IMR-90 (cell line): Measurements from ENCODE around the gene GUCD1. TPM values are rescaled to one million over a fixed set of nuclear protein-coding genes. Genes with fewer than 3 reads are reported as not detected.

Source experiments
- ATAC-seq: fragments of 200-7000 bp; cut with Tn5 transposase; 2 replicates; pipeline ENCODE4 v1.9.1; 2020; ENCODE audit warnings: low read depth, mild to moderate bottlenecking, moderate library complexity
- BruUV-seq: library from RNA; stranded (reverse); fragments of 400-500 nt; replicated peaks from 2 replicates; lab custom pipeline; 2021; lab: Mats Ljungman, UMichigan
- CTCF ChIA-PET: fragments of 300-600 bp; formaldehyde crosslinking; extraction: SDS; loops from one replicate; lab custom pipeline; 2021; ENCODE audit warnings: antibody characterized with exemption; lab: Yijun Ruan, JAX
- POLR2A ChIA-PET: fragments of 300-600 bp; sonication (Branson Sonifier 250); formaldehyde crosslinking; loops from one replicate; lab custom pipeline; 2022; ENCODE audit warnings: antibody characterized with exemption; ENCODE audit not compliant: unreplicated experiment; lab: Charles Lee
- DNase-seq: peaks from one replicate; pipeline ENCODE4 v3.0.0; 2013
- H2AFZ ChIP-seq: replicated peaks from 2 replicates; pipeline ENCODE3; 2013; ENCODE audit warnings: low read length, mild to moderate bottlenecking; ENCODE audit not compliant: poor library complexity
- H2AK5ac ChIP-seq: 2 replicates; pipeline ENCODE4 v1.6.1; 2013; ENCODE audit warnings: low read depth, low read length, inconsistent platforms
- H2AK9ac ChIP-seq: replicated peaks from 2 replicates; pipeline ENCODE3; 2013; ENCODE audit warnings: mild to moderate bottlenecking, low read depth, low read length, moderate library complexity; ENCODE audit not compliant: poor library complexity
- H2BK120ac ChIP-seq: 2 replicates; pipeline ENCODE4 v1.6.1; 2013; ENCODE audit warnings: low read depth, low read length, inconsistent platforms
- H2BK15ac ChIP-seq: 3 replicates; pipeline ENCODE4 v1.6.1; 2013; ENCODE audit warnings: low read depth, low read length, inconsistent platforms
- H2BK20ac ChIP-seq: 2 replicates; pipeline ENCODE4 v1.6.1; 2013; ENCODE audit warnings: low read depth, mild to moderate bottlenecking, inconsistent platforms, low read length, moderate library complexity
- H2BK5ac ChIP-seq: 2 replicates; pipeline ENCODE4 v1.6.1; 2013; ENCODE audit warnings: mild to moderate bottlenecking, low read depth, low read length, inconsistent platforms; ENCODE audit not compliant: poor library complexity, severe bottlenecking
- H3K14ac ChIP-seq: replicated peaks from 2 replicates; pipeline ENCODE4 v1.6.1; 2013; ENCODE audit warnings: low read depth, low read length, inconsistent platforms
- H3K18ac ChIP-seq: 2 replicates; pipeline ENCODE4 v1.6.1; 2013; ENCODE audit warnings: low read depth, low read length, control low read depth
- H3K23ac ChIP-seq: 2 replicates; pipeline ENCODE4 v1.6.1; 2013; ENCODE audit warnings: low read depth, low read length, inconsistent platforms
- H3K27ac ChIP-seq: 2 replicates; pipeline ENCODE4 v1.5.1; 2013; ENCODE audit warnings: mild to moderate bottlenecking, control low read depth, low read length; ENCODE audit not compliant: insufficient read depth
- H3K27me3 ChIP-seq: 2 replicates; pipeline ENCODE4 v1.6.1; 2013; ENCODE audit warnings: low read length; ENCODE audit not compliant: control insufficient read depth, insufficient read depth
- H3K36me3 ChIP-seq: 2 replicates; pipeline ENCODE4 v1.6.1; 2013; ENCODE audit warnings: low read length, mixed read lengths; ENCODE audit not compliant: control insufficient read depth, insufficient read depth
- H3K4ac ChIP-seq: 2 replicates; pipeline ENCODE4 v1.6.1; 2013; ENCODE audit warnings: low read depth, low read length, inconsistent platforms
- H3K4me1 ChIP-seq: 2 replicates; pipeline ENCODE4 v1.6.1; 2013; ENCODE audit warnings: low read length, mixed read lengths; ENCODE audit not compliant: control insufficient read depth, insufficient read depth
- H3K4me2 ChIP-seq: 2 replicates; pipeline ENCODE4 v1.6.1; 2013; ENCODE audit warnings: low read depth, mild to moderate bottlenecking, control low read depth, low read length, moderate library complexity
- H3K4me3 ChIP-seq: 2 replicates; pipeline ENCODE4 v1.5.1; 2013; ENCODE audit warnings: low read depth, mild to moderate bottlenecking, control low read depth, low read length, moderate library complexity; ENCODE audit not compliant: insufficient read depth
- H3K56ac ChIP-seq: 2 replicates; pipeline ENCODE4 v1.6.1; 2013; ENCODE audit warnings: low read length, inconsistent platforms; ENCODE audit not compliant: insufficient read depth; ENCODE audit errors: extremely low read depth
- H3K79me1 ChIP-seq, 2 experiments: 2 replicates each; pipeline ENCODE4 v1.6.1; 2013; ENCODE audit warnings: low read length in 2 of 2, inconsistent platforms in 1 of 2, low read depth in 1 of 2
- H3K9ac ChIP-seq: 2 replicates; pipeline ENCODE4 v1.6.1; 2013; ENCODE audit warnings: low read depth, low read length, control low read depth
- H3K9me1 ChIP-seq: 2 replicates; pipeline ENCODE4 v1.6.1; 2013; ENCODE audit warnings: low read length, inconsistent platforms; ENCODE audit not compliant: insufficient read depth
- H3K9me3 ChIP-seq: 2 replicates; pipeline ENCODE4 v1.6.1; 2013; ENCODE audit warnings: low read length; ENCODE audit not compliant: control insufficient read depth, insufficient read depth
- H4K20me1 ChIP-seq: 2 replicates; pipeline ENCODE4 v1.6.1; 2013; ENCODE audit warnings: low read length, inconsistent platforms; ENCODE audit not compliant: insufficient read depth
- H4K5ac ChIP-seq: 2 replicates; pipeline ENCODE4 v1.6.1; 2013; ENCODE audit warnings: mild to moderate bottlenecking, low read depth, low read length, control low read depth
- H4K8ac ChIP-seq, 2 experiments: 2 replicates each; pipeline ENCODE4 v1.6.1; 2013; ENCODE audit warnings: low read depth in 2 of 2, low read length in 2 of 2, control low read depth in 1 of 2, inconsistent platforms in 1 of 2
- H4K91ac ChIP-seq: 2 replicates; pipeline ENCODE4 v1.6.1; 2013; ENCODE audit warnings: low read depth, low read length, inconsistent platforms; ENCODE audit not compliant: insufficient read depth
- CHD1 ChIP-seq: IDR thresholded peaks from 2 replicates; pipeline ENCODE4 v1.6.1; 2012; ENCODE audit warnings: low read depth, low read length, improper control_type of control experiment
- MAFK ChIP-seq: IDR thresholded peaks from 2 replicates; pipeline ENCODE4 v1.6.1; 2012; ENCODE audit warnings: low read depth, low read length, improper control_type of control experiment
- MAZ ChIP-seq: IDR thresholded peaks from 2 replicates; pipeline ENCODE4 v1.6.1; 2012; ENCODE audit warnings: low read depth, mild to moderate bottlenecking, low read length, improper control_type of control experiment, moderate library complexity, borderline replicate concordance
- POLR2A ChIP-seq: IDR thresholded peaks from 2 replicates; pipeline ENCODE4 v1.6.1; 2012; ENCODE audit warnings: mild to moderate bottlenecking, low read depth, low read length
- RAD21 ChIP-seq: IDR thresholded peaks from 2 replicates; pipeline ENCODE4 v1.6.1; 2012; ENCODE audit warnings: low read length, improper control_type of control experiment
- RFX5 ChIP-seq: IDR thresholded peaks from 2 replicates; pipeline ENCODE4 v1.8.0; 2012; ENCODE audit warnings: low read depth, mild to moderate bottlenecking, low read length, moderate library complexity
- SMC3 ChIP-seq: fragments of 150-350 bp; IDR thresholded peaks from 2 replicates; pipeline ENCODE4 v1.6.1; 2016; ENCODE audit warnings: low read depth, mild to moderate bottlenecking, antibody characterized with exemption, low read length, moderate library complexity
- WGBS, 2 experiments: methylation state at CpG; one replicate each; pipeline versions ENCODE4 v1.1.5 to v1.1.7; 2013; ENCODE audit warnings: missing lambda C conversion rate in 2 of 2; ENCODE audit not compliant: insufficient read length in 1 of 2; ENCODE audit errors: extremely low coverage in 2 of 2; 5-methylcytosine and 5-hydroxymethylcytosine counted together
- dilution Hi-C: fragments of 300-500 bp; cut with HindIII; formaldehyde crosslinking; loops from one replicate; pipeline ENCODE4 v1.14.3; 2018; ENCODE audit warnings: low sequenced_read_pairs; ENCODE audit not compliant: unreplicated experiment
- in situ Hi-C: fragments of 300-500 bp; cut with MboI; formaldehyde crosslinking; loops from 3 replicates; pipeline ENCODE4 v1.14.3; 2019; ENCODE audit warnings: low sequenced_read_pairs, inconsistent platforms, mixed read lengths
- intact Hi-C: fragments of 100-400 bp; cut with micrococcal nuclease; formaldehyde crosslinking; loops from 2 replicates; pipeline ENCODE4 v1.10.0; 2022
- polyA plus RNA-seq, 3 experiments: library from polyadenylated mRNA; depleted of rRNA; stranded (reverse); fragments of >200 nt; gene quantifications; 2 replicates each; pipeline ENCODE4 v1.2.3, GENCODE V29; 2012; ENCODE audit warnings: low replicate concordance in 1 of 3
- total RNA-seq: library from RNA; depleted of rRNA; stranded (reverse); fragments of >200 nt; gene quantifications from 2 replicates; pipeline ENCODE4 v1.2.3, GENCODE V29; 2012
- TF ChIP-seq, protein P1 (sequence below): fragments of 150-350 bp; IDR thresholded peaks from 2 replicates; pipeline ENCODE4 v1.6.1; 2016; ENCODE audit warnings: low read depth, mild to moderate bottlenecking, low read length, moderate library complexity, borderline replicate concordance
- TF ChIP-seq, protein P2 (sequence below): conservative IDR thresholded peaks from 2 replicates; pipeline ENCODE4 v1.5.1; 2012; ENCODE audit warnings: mild to moderate bottlenecking, low read depth, low read length, improper control_type of control experiment

GUCD1 gene
- total and polyA plus RNA-seq, 2 of the 4 experiments (the other 2 are of a cell fraction): 97.6 to 143 TPM

DNA sequence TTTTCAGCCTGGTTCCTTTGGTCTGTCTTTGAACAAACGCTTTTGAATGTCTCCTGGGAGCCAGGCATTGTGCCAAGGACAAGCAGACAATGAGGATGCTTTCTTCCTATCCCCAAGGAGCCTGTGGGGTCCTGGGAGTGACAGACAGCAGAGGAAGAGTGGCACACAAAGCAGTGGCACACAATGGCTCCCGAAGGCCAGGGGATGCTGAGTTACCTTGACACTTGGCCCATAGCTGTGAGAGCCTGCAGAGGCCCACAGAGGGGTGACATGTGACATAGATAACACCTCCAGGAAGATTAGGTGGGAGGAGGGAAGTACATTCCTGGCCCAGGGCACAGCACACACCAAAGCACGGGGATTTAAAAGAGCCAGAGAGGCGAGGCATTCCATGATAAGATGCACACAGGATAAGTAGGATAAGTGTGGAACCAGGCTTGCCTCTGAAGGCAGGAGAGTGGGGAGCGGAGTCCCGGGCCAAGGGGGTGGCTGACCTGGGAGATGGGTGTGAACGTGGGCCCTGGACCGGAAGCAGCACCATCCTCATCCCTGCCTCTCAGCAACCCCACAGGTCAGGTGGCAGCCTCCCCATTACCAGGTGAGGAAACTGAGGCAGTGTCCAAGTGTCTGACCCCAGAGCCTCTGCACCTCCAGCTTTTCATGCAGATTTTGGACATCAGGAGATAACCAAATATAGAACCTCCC, 53.5 kb downstream of the GUCD1 start:
- POLR2A ChIA-PET: no interaction called here
- ATAC-seq: no peak
- intact Hi-C loops: no loop called here

More for the DNA sequence above, 53.5 kb downstream of the GUCD1 start:
- Histone ChIP-seq H3K4me2 (no peak overlapping the region), H3K9me3 (no peaks in the 10 kb centered on the region), H3K4me1 (no peaks in the 10 kb centered on the region), H3K4ac (no peak overlapping the region), H4K5ac (no peak overlapping the region), H4K8ac (no peak overlapping the region), H3K36me3 (no peaks in the 10 kb centered on the region), H3K27ac (no peak overlapping the region), H3K79me1 (no peaks in the 10 kb centered on the region), H3K18ac (no peak overlapping the region), H2BK5ac (no peak overlapping the region), H3K9me1 (peaks cover 2% of the 10 kb centered on the region; the same call in 1 of the 2 replicates), H4K20me1 (no peaks in the 10 kb centered on the region), H4K91ac (no peak overlapping the region), H2BK120ac (no peak overlapping the region), H3K4me3 (no peak overlapping the region), H2AFZ (no peak overlapping the region), H3K56ac (no peak overlapping the region), H2AK9ac (no peak overlapping the region), H2BK15ac (no peak overlapping the region), H3K14ac (no peak overlapping the region), H2BK20ac (no peak overlapping the region), H3K27me3 (peaks cover 25% of the 10 kb centered on the region), H3K9ac (no peak overlapping the region), H2AK5ac (no peak overlapping the region), H3K23ac (no peak overlapping the region)
- no TSS peak for BruUV-seq
- DNase-seq: no peak
- in situ Hi-C loops: loop anchor here (5.0 kb wide), 1 partner anchor 84 kb away; no protein-coding TSS in a partner anchor
- WGBS, 2 experiments: no CpG with 5 or more reads among the region's 8 CpGs
- TF ChIP-seq, protein P1, sequence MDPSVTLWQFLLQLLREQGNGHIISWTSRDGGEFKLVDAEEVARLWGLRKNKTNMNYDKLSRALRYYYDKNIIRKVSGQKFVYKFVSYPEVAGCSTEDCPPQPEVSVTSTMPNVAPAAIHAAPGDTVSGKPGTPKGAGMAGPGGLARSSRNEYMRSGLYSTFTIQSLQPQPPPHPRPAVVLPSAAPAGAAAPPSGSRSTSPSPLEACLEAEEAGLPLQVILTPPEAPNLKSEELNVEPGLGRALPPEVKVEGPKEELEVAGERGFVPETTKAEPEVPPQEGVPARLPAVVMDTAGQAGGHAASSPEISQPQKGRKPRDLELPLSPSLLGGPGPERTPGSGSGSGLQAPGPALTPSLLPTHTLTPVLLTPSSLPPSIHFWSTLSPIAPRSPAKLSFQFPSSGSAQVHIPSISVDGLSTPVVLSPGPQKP: no peak
- no peak for TF ChIP-seq RAD21
- no peak for TF ChIP-seq MAFK
- TF ChIP-seq POLR2A: no peak
- TF ChIP-seq, protein P2, sequence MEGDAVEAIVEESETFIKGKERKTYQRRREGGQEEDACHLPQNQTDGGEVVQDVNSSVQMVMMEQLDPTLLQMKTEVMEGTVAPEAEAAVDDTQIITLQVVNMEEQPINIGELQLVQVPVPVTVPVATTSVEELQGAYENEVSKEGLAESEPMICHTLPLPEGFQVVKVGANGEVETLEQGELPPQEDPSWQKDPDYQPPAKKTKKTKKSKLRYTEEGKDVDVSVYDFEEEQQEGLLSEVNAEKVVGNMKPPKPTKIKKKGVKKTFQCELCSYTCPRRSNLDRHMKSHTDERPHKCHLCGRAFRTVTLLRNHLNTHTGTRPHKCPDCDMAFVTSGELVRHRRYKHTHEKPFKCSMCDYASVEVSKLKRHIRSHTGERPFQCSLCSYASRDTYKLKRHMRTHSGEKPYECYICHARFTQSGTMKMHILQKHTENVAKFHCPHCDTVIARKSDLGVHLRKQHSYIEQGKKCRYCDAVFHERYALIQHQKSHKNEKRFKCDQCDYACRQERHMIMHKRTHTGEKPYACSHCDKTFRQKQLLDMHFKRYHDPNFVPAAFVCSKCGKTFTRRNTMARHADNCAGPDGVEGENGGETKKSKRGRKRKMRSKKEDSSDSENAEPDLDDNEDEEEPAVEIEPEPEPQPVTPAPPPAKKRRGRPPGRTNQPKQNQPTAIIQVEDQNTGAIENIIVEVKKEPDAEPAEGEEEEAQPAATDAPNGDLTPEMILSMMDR: no peak
- TF ChIP-seq SMC3: no peak
- no peak for TF ChIP-seq RFX5
- no peak for TF ChIP-seq CHD1
- TF ChIP-seq MAZ: no peak
- CTCF ChIA-PET: no interaction called here
- dilution Hi-C loops: no loop called here
